EH (cell line): ENCODE data around the gene TDRD12.
"Not testable (repeated sequence)": the region's sequence is repeated elsewhere in the genome, so short reads cannot be mapped to it uniquely, and the experiment has no call there.

ENCODE experiments used
- DNase-seq: peaks from one replicate; pipeline ENCODE4 v3.0.0-alpha.2; 2015; ENCODE audit warnings: low read depth

TDRD12 gene

DNA sequence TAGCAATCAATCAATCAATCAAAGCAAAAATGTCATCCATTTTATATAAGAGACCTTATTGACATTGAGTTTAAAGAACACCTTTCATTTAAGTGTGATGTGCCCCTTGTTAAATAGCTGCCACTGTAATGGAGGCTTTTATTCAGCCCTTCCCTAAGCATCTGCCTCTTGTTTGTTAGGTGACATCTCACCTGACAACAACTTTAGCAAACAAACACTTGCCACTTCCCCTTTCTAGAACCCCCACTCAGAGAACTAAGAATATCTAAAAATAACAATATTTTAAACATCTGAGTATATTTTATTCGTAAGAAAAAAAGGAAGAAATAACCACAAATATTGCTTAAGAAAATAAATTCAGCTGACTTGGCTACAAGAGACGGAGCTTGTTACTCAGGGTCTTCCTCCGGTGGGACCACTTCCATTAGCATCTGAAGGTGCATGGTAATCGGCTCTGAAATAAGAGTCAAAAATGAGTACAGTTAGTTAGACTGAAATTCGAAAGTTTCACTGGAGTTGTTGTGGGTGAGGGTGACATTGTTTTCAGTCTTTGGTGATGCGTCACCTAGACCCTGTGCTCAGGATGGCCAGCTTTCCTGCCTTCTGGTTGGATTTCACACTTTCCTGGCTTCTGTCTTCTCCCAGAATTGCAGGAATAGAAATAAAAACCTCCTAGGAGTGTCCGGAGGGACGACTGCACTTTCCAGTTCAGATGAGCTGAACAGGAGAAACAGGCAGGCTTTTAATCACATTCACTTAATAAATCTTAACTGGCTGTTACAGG is 110.9 kb downstream of the TDRD12 start:
- peak; percentile 88 for DNase-seq

DNA sequence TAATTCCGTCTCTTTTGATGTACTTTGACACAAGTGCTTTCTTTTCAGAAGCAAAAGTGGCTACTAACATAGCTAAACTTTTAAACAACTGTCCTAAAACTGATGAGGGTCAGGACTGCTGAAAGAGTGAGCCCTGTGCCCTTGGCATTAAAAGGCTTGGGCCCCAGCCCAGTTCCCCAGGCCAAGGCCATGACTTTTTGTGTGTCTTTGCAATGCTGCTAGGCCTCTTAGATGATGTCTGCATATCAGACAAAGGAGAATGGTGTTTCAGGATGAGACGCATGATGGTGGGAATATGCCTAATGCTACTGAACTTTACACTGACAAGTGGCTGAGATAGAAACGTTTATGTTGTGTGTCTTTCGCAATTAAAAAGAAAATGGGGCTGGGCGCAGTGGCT is 112.0 kb downstream of the TDRD12 start:
- DNase-seq, result no peak

DNA sequence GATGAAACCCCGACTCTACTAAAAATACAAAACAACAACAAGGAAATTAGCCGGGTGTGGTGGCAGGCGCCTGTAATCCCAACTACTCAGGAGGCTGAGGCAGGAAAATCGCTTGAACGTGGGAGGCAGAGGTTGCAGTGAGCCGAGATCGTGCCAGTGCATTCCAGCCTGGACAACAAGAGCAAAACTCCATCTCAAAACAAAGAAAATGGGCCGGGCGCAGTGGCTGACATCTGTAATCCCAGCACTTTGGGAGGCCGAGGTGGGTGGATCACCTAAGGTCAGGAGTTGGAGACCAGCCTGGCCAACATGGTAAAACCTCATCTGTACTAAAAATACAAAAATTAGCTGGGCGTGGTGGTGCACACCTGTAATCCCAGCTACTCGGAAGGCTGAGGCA is 112.5 kb downstream of the TDRD12 start:
- not testable (repeated sequence) for DNase-seq

- not testable (repeated sequence) for DNase-seq
Observed at GRCh38 chr19:32832825-32833224, 113.3 kb downstream of the TDRD12 start.

- DNase-seq, result not testable (repeated sequence)
Observed at GRCh38 chr19:32833388-32833787, 113.8 kb downstream of the TDRD12 start.

DNA sequence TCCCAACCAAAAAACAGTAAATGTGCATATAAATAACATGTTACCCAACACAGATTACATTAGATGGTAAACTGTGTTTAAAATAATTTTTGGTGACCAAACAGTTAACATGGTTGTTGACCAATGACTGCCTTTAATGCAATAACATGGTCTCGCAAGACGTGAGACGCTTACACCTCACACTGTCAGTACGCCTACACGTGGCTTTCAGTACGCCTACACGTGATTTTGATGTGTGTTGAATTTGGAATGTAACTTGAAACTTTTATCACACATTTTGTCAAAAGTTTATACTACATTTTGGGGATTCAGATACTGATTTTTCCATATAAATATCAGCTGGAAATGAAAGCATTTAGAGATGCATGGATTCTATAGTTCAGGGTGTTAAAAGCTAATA is 118.0 kb downstream of the TDRD12 start:
- DNase-seq, result no peak

DNA sequence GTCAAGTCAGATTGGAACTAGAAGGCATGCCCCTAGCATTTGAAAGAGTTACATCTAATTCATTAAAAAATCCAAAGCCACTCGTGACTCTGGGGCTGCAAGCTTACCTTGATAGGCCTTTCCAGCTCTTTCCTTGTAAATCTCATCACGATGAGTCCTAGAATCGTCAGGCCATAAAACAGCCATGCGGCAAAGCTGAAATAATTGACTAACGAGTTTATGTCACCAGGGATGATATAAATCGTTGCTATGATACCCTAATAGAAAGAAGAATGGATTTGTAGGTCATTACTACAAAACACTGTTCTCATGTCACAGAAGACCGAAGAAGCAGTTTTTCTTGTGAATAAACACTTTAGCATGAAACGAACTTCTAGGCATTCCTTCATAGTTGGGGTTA is 122.5 kb downstream of the TDRD12 start:
- no peak for DNase-seq

DNA sequence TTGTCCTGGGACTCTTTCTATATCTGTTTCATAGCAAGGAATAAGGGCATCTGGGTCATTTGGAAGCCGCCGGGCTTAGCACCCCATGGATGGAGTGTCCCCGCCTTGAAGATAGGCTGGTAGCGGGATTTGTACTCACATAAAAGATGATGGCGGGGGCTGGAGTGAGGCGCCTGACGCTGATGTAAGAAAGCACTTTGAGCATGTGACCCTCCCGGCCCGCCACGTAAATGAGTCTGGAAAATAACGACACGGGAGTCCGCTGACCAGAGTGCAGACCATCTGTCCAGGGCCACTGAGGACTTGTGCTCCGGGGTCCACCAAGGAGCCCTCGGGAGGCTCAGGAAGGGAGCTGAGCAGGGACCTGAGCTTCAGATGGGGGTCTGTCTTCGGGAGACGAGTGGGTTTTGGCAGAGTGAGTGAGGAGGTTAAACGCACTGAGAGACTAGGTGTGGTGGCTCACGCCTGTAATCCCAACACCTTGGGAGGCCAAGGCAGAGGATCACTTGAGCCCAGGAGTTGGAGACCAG is 124.2 kb downstream of the TDRD12 start:
- DNase-seq, result no peak

GRCh38 chr19:32848035-32848434 is 128.5 kb downstream of the TDRD12 start:
- DNase-seq, result not testable (repeated sequence)

DNA sequence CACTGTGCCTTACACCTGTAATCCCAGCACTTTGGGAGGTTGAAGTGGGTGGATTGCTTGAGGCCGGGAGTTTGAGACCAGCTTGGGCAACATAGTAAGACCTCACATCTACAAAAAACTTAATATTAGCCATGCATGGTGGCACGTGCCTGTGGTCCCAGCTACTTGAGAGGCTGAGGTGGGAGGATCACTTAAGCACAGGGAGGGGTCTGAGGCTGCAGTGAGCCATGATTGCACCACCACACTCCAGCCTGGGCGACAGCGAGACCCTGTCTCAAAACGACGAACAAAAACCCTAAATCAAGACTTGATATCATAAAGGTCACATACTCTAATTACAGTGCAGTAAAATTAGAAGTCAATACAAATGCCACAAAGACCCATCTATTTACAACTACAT is 132.6 kb downstream of the TDRD12 start:
- DNase-seq, result no peak

DNA sequence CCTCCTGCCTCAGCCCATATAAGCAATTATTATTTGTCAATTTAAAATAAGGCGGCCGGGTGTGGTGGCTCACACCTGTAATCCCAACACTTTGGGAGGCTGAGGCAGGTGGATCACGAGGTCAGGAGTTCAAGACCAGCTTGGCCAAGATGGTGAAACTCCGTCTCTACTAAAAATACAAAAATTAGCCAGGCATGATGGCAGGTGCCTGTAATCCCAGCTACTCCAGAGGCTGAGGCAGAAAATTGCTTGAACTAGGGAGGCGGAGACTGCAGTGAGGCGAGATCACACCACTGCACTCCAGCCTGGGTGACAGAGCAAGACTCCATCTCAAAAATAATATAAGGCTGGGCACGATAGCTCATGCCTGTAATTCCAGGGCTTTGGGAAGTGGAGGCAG is 137.3 kb downstream of the TDRD12 start:
- DNase-seq, result not testable (repeated sequence)

- DNase-seq, result no peak
Observed at GRCh38 chr19:32857584-32857983, 138.0 kb downstream of the TDRD12 start.

DNA sequence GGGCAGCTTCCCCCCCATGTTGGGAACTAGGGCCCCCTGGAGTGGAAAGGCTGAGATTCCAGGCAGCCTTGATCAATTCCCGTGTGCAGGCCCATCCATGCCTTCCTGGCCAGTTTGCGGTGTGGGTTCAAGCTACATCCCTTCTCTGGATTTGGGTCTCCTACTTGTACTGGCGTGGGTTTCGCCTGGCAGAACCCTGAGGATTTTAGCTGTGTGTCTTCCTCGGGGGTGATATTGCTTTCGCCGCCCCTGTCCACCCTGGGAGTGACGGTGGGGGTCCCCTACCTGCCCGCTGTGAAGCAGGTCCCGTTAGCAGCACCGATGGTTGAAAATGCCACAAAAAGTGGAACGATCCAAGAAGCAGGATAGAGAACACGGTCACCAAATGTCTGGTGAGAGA is 138.6 kb downstream of the TDRD12 start:
- no peak for DNase-seq

DNA sequence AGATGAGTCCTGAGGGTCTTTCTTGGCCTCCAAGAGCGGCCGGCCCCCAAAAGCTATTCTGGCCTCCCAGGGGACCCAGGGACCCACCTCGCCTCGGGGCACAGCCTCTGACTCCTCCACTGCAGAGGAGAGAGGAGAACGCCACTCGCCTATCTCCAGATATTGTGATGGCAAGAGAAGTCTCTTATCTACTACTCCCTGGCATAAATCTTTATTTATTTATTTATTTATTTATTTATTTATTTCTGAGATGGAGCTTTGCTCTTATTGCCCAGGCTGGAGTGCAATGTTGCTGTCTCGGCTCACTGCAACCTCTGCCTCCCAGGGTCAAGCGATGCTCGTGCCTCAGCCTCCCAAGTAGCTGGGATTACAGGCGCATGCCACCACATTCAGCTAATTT is 139.0 kb downstream of the TDRD12 start:
- no peak for DNase-seq

DNA sequence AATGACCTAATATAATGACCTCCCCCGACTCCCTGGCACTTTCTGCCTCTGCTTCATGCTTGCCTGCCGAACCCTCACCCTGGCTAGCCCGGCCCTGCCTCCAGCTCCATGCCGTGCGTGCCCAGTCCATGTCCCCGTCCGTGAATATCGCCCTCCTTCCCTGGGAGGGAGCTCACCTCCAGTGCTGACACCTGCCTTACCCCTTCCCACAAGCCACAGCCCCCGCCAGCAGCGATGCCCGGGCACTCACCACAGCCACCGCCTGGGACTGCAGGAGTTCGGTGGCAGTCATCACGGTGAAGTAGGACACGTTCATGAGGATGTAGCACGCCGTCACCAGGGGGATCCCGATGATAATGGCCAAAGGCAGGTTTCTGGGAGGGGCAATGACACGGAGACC is 140.0 kb downstream of the TDRD12 start:
- no peak for DNase-seq

DNA sequence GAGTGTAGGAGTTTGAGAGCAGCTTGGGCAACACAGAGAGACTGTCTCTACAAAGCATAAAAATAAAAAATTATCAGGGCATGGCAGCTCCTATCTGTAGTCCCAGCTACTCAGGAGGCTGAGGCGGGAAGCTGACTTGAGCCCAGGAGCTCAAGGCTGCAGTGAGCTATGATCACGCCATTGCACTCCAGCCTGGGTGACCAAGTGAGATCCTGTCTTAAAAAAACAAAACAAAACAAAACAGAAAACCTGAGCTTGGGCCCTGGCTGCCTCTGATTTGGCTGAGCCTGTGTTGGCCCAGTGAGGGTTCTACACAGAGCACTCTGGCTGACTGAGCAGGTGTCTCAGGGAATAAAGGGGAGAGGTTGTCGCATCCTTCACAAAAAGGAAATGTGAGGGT is 142.0 kb downstream of the TDRD12 start:
- DNase-seq, result no peak

- DNase-seq, result no peak
Observed at GRCh38 chr19:32862173-32862572, 142.6 kb downstream of the TDRD12 start.

- DNase-seq, result no peak
Observed at GRCh38 chr19:32862741-32863140, 143.2 kb downstream of the TDRD12 start.

DNA sequence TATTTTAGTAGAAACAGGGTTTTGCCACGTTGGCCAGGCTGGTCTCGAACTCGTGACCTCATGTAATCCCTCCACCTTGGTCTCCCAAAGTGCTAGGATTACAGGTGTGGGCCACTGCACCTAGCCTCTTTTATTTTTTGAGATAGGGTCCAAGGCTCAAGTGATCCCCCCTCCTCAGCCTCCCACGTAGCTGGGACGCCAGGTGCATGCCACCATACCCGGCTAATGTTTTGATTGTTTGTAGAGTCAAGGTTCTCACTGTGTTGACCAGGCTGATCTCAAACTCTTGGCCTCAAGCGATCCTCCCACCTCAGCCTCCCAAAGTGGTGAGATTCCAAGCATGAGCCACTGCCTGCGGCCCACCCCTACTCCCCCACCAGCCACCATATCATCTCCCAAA is 143.7 kb downstream of the TDRD12 start:
- no peak for DNase-seq

GRCh38 chr19:32863841-32864240 is 144.3 kb downstream of the TDRD12 start:
- DNase-seq, result no peak

DNA sequence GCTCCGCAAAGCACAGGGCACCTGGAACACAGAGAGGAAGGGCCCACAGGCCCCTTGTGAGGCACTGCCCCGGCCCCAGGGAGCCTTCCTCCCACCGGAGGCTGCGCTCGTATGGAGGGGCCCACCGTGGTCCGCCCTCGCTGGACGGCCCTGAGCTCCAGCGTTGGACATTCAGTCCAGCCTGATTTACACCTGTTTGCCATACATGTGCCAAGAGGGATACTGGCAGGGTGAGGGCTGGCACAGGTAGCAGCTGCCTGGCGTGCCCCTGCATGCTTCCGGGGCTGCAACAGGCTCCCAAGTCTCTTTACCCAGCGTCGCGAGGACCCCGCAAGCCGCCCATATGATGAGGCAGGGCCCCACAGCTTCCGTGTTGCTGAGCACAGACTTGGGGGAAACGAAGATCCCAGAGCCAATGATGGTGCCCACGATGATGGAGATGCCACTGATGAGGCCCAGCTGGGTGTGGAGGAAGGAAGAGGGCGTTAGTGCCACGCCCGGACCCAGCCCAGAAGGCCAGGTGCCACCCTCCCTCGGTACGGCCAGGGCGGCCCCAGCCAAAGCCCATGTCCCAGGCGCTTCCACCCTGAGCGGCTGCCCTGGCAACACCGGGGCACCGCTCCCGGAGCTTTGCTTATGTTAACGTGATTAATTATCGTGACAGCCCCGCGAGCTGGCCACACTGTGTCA is 144.9 kb downstream of the TDRD12 start:
- no peak for DNase-seq

DNA sequence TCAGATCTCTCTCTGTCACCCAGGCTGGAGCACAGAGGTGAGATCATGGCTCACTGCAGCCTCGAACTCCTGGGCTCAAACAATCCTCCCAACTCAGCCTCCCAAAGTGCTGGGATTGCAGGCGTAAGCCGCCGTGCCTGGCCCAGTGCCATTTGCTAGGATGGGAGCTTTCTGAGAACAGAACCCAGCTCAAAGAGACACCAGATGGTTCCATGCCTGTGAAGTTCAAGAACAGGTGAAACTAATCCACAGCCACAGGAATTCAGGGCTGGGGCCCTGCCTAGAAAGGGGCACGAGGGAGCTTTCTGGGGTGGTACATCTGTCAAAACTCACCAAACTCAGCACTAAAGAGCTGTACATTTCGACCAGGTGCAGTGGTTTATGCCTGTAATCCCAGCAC is 145.8 kb downstream of the TDRD12 start:
- DNase-seq, result no peak

DNA sequence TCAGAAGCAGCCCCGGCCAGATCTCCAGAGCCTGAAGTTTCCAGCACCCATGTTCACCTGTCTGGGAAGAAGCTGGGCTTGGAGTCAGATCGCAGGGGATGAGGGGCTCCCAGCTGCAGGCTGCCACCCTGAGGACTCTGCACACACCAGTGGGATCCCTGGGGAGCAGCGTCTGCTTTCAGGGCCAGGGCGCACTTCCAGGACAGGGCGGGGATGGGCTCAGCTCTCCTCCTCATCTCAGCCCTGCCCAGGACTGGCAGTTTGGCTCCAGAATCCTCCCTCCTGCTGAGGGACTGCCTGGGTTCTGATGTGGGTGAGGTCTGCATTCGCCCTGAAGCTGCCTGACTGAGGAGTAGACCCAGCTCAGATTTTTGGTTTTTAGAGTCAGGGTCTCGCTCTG is 146.5 kb downstream of the TDRD12 start:
- DNase-seq, result no peak
